HG02870 (cell line): ENCODE measurements around the gene PDE6B.
"Not testable (repeated sequence)": the region's sequence is repeated elsewhere in the genome, so short reads cannot be mapped to it uniquely, and the experiment has no call there.

Experiments used
- ATAC-seq: cut with Tn5 transposase; IDR thresholded peaks from one replicate; pipeline ENCODE4 v1.9.1; 2021; ENCODE audit warnings: mild to moderate bottlenecking, moderate library complexity; ENCODE audit not compliant: unreplicated experiment

The PDE6B gene

GRCh38 chr4:624705-625590 is at the start of gene PDE6B:
TSS of gene PDE6B (plus strand) at chr4:625573. CDS start at chr4:625627, 54 bp downstream.
- no peak for ATAC-seq

- ATAC-seq = no peak
These were observed 49.0 kb upstream of the PDE6B start, which contains the start of gene TMEM271 for GRCh38 chr4:576245-576821. TSS of gene TMEM271 (minus strand) at chr4:576295. CDS start at chr4:576062, 233 bp downstream.

- no peak for ATAC-seq
These were observed 48.3 kb upstream of the PDE6B start for GRCh38 chr4:576991-577498.

GRCh38 chr4:577499-578450 is 47.6 kb upstream of the PDE6B start:
- ATAC-seq = no peak

- no peak for ATAC-seq
These were observed 46.6 kb upstream of the PDE6B start for GRCh38 chr4:578451-579443.

- ATAC-seq = no peak
These were observed 45.7 kb upstream of the PDE6B start for GRCh38 chr4:579543-580175.

- ATAC-seq = no peak
These were observed 44.2 kb upstream of the PDE6B start for GRCh38 chr4:581181-581580.

GRCh38 chr4:581753-582361 is 43.5 kb upstream of the PDE6B start:
- ATAC-seq = no peak

GRCh38 chr4:583820-584219 is 41.6 kb upstream of the PDE6B start:
- ATAC-seq = no peak

- no peak for ATAC-seq
These were observed 37.6 kb upstream of the PDE6B start for GRCh38 chr4:587671-588350.

- ATAC-seq = no peak
These were observed 37.0 kb upstream of the PDE6B start for GRCh38 chr4:588351-588849.

GRCh38 chr4:589219-589963 is 36.0 kb upstream of the PDE6B start:
- ATAC-seq = no peak

GRCh38 chr4:590313-590841 is 35.0 kb upstream of the PDE6B start:
- no peak for ATAC-seq

GRCh38 chr4:592178-592577 is 33.2 kb upstream of the PDE6B start:
- ATAC-seq = not testable (repeated sequence)

- no peak for ATAC-seq
These were observed 32.4 kb upstream of the PDE6B start for GRCh38 chr4:592825-593520.

GRCh38 chr4:598925-599324 is 26.4 kb upstream of the PDE6B start:
- ATAC-seq = no peak

- no peak for ATAC-seq
These were observed 25.2 kb upstream of the PDE6B start for GRCh38 chr4:600166-600565.
